GM23338 (cell line): ENCODE results near the gene JCHAIN. TPM values are rescaled to one million over a fixed set of nuclear protein-coding genes. Genes with fewer than 3 reads are reported as not detected.
A peak's percentile ranks its signal among the peaks of the same experiment; 100 is the strongest.

Experiments
- ATAC-seq: fragments of 200-7000 bp; cut with Tn5 transposase; 3 replicates; pipeline ENCODE4 v1.9.1; 2020
- DNase-seq: peaks from one replicate; pipeline ENCODE4 v3.0.0-alpha.2; 2015; ENCODE audit warnings: low spot score
- H2AFZ ChIP-seq: fragments of 200-600 bp; sonication (generic); 2 replicates; pipeline ENCODE4 v1.8.0; 2016; ENCODE audit warnings: antibody characterized with exemption, mild to moderate bottlenecking, moderate library complexity
- H3F3A ChIP-seq: fragments of 200-600 bp; sonication (generic); replicated peaks from 2 replicates; pipeline ENCODE4 v1.8.0; 2017; ENCODE audit warnings: antibody characterized with exemption, mixed run types, low read depth
- H3K27ac ChIP-seq: fragments of 200-600 bp; sonication (generic); 2 replicates; pipeline ENCODE4 v1.6.1; 2016; ENCODE audit warnings: low read depth
- H3K27me3 ChIP-seq: fragments of 200-600 bp; sonication (generic); 2 replicates; pipeline ENCODE4 v1.8.0; 2016; ENCODE audit warnings: mild to moderate bottlenecking, mixed run types, moderate library complexity; ENCODE audit not compliant: insufficient read depth
- H3K36me3 ChIP-seq: fragments of 200-600 bp; sonication (generic); 2 replicates; pipeline ENCODE4 v1.8.0; 2016; ENCODE audit warnings: mild to moderate bottlenecking; ENCODE audit not compliant: insufficient read depth
- H3K4me1 ChIP-seq: fragments of 200-600 bp; sonication (generic); 2 replicates; pipeline ENCODE4 v1.8.0; 2016; ENCODE audit warnings: mild to moderate bottlenecking, moderate library complexity; ENCODE audit not compliant: insufficient read depth
- H3K4me2 ChIP-seq: fragments of 200-600 bp; sonication (generic); 2 replicates; pipeline ENCODE4 v1.7.1; 2017; ENCODE audit warnings: mixed run types
- H3K4me3 ChIP-seq: fragments of 200-600 bp; sonication (generic); 2 replicates; pipeline ENCODE4 v1.6.1; 2016; ENCODE audit warnings: mixed run types
- H3K79me2 ChIP-seq: fragments of 200-600 bp; sonication (generic); replicated peaks from 2 replicates; pipeline ENCODE4 v1.8.0; 2017; ENCODE audit warnings: mild to moderate bottlenecking; ENCODE audit not compliant: insufficient read depth
- H3K9me2 ChIP-seq: fragments of 200-600 bp; sonication (generic); 2 replicates; pipeline ENCODE4 v1.8.0; 2017; ENCODE audit not compliant: insufficient read depth
- H4K20me1 ChIP-seq: fragments of 200-600 bp; sonication (generic); replicated peaks from 2 replicates; pipeline ENCODE4 v1.8.0; 2017; ENCODE audit warnings: mild to moderate bottlenecking; ENCODE audit not compliant: insufficient read depth
- H3K27ac Mint-ChIP-seq: 2 replicates; pipeline ENCODE4 v1.8.0; 2020; ENCODE audit warnings: inconsistent platforms, mild to moderate bottlenecking, moderate library complexity, mixed read lengths
- H3K27me3 Mint-ChIP-seq: 3 replicates; pipeline ENCODE4 v1.8.0; 2022; ENCODE audit warnings: low read depth, mild to moderate bottlenecking, moderate library complexity, mixed read lengths, inconsistent platforms; ENCODE audit not compliant: insufficient read depth, poor library complexity
- H3K36me3 Mint-ChIP-seq: 3 replicates; pipeline ENCODE4 v1.8.0; 2021; ENCODE audit warnings: low read depth, mild to moderate bottlenecking, inconsistent platforms, moderate library complexity, mixed read lengths
- H3K4me1 Mint-ChIP-seq: 3 replicates; pipeline ENCODE4 v1.8.0; 2020; ENCODE audit warnings: mild to moderate bottlenecking, inconsistent platforms, mixed read lengths
- H3K4me3 Mint-ChIP-seq: 3 replicates; pipeline ENCODE4 v1.8.0; 2021; ENCODE audit warnings: moderate library complexity, mild to moderate bottlenecking, inconsistent platforms, mixed read lengths
- H3K9me3 Mint-ChIP-seq: 3 replicates; pipeline ENCODE4 v1.8.0; 2020; ENCODE audit warnings: moderate library complexity, mild to moderate bottlenecking, inconsistent platforms, mixed read lengths
- CREB1 ChIP-seq: fragments of 250-450 bp; sonication (Bioruptor Pico); IDR thresholded peaks from 2 replicates; pipeline ENCODE4 v1.5.0; 2020; ENCODE audit warnings: low read depth, mild to moderate bottlenecking, moderate library complexity
- EZH2 ChIP-seq: fragments of 200-600 bp; sonication (generic); IDR thresholded peaks from one replicate; pipeline ENCODE4 v1.8.0; 2017; ENCODE audit warnings: antibody characterized with exemption, mild to moderate bottlenecking, low read depth; ENCODE audit not compliant: unreplicated experiment
- EZH2phosphoT487 ChIP-seq: fragments of 200-600 bp; sonication (generic); IDR thresholded peaks from one replicate; pipeline ENCODE4 v1.8.1; 2018; ENCODE audit warnings: antibody characterized with exemption; ENCODE audit not compliant: unreplicated experiment
- JUNB ChIP-seq: IDR thresholded peaks from one replicate; pipeline ENCODE4 v1.6.1; 2016; ENCODE audit warnings: antibody characterized with exemption; ENCODE audit not compliant: unreplicated experiment
- NANOG ChIP-seq: IDR thresholded peaks from 2 replicates; pipeline ENCODE4 v1.6.1; 2016; ENCODE audit warnings: antibody characterized with exemption, borderline replicate concordance
- POLR2AphosphoS5 ChIP-seq: IDR thresholded peaks from 2 replicates; pipeline ENCODE4 v1.6.1; 2016; ENCODE audit warnings: antibody characterized with exemption, low read depth
- STAT1 ChIP-seq: IDR thresholded peaks from one replicate; pipeline ENCODE4 v1.6.1; 2016; ENCODE audit warnings: antibody characterized with exemption; ENCODE audit not compliant: unreplicated experiment
- ZNF114 ChIP-seq: fragments of 250-450 bp; sonication (Bioruptor Pico); IDR thresholded peaks from 2 replicates; pipeline ENCODE4 v1.5.0; 2020; ENCODE audit warnings: mild to moderate bottlenecking, moderate library complexity
- ZNF331 ChIP-seq: fragments of 250-450 bp; sonication (Bioruptor Pico); IDR thresholded peaks from 2 replicates; pipeline ENCODE4 v1.5.0; 2020; ENCODE audit warnings: low read depth, mild to moderate bottlenecking, moderate library complexity
- polyA plus RNA-seq: library from polyadenylated mRNA; unstranded; fragments of >200 nt; fragmentation: Nextera tagmentation; extraction: Ambion mirVana; gene quantifications from 2 replicates; pipeline ENCODE4 v1.2.1, GENCODE V29; 2016
- total RNA-seq: library from RNA; depleted of rRNA; stranded (reverse); fragments of >200 nt; shearing (Covaris generic); gene quantifications from 2 replicates; pipeline ENCODE4 v1.2.3, GENCODE V29; 2014
- TF ChIP-seq, protein P1 (sequence below): IDR thresholded peaks from one replicate; pipeline ENCODE4 v1.6.1; 2018; ENCODE audit warnings: antibody characterized with exemption; ENCODE audit not compliant: unreplicated experiment
- TF ChIP-seq, protein P2 (sequence below): IDR thresholded peaks from 2 replicates; pipeline ENCODE4 v1.6.1; 2016; ENCODE audit warnings: antibody characterized with exemption
- TF ChIP-seq, protein P3 (sequence below): fragments of 250-450 bp; sonication (Bioruptor Pico); IDR thresholded peaks from 2 replicates; pipeline ENCODE4 v1.5.0; 2020; ENCODE audit warnings: mild to moderate bottlenecking, moderate library complexity
- TF ChIP-seq, protein P4 (sequence below), 2 experiments: fragments of 200-600 bp in 1 of 2; sonication (generic) in 1 of 2; conservative IDR thresholded peaks; 2 replicates each; pipeline versions ENCODE4 v1.5.1 to v1.6.1; 2016 to 2017; ENCODE audit warnings: antibody characterized with exemption in 2 of 2, low read depth in 2 of 2, mild to moderate bottlenecking in 2 of 2, moderate library complexity in 1 of 2

Gene JCHAIN
- total and polyA plus RNA-seq, 2 experiments from 2014 or later = 0.23 TPM; not detected in 1

DNA sequence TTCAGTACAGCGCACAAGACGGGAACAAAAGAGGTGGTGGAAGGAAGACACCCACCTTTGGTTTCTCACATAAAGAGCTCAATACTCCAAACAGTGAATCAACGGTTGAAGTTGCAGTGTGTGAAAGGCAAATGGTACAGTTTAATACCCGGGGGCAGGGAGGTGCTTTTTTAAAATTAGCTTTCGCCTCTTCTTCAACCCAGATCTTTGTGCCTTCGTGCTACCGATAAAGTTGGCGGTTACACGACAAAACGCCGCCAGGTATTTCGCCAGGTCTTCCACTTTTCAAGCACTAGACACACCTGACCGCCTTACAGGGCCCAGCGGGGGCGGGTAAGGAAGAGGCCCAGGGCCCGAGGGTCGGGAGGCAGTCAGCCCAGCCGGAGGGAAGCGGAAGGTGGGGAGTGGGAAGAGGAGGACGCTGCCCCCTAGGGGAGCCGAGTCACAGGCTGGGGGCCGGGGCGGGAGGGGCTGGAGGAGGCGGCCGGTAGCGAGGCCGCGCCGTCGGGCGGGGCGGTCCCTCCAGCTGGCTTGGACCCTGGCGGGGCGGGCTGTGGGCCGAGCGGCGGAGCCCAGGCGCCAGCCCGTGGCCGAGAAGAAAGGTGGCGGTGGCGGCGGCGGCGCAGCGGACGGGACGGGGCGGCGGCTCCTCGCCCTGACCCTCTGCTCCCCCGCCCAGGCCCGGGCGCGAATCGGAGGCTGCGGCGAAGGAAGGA lies 38.1 kb upstream of the JCHAIN start:
- peaks cover 32% of the 10 kb centered on the region for H3K79me2 ChIP-seq
- peak overlapping the region; percentile 78 for H3K4me2 ChIP-seq
- Mint-ChIP-seq H3K36me3 (no peaks in the 10 kb centered on the region; the same call in 2 of the 3 replicates), H3K4me1 (peaks cover 13% of the 10 kb centered on the region), H3K27me3 (peaks cover 6% of the 10 kb centered on the region), H3K4me3 (peak overlapping the region; percentile 87), H3K9me3 (no peaks in the 10 kb centered on the region; the same call in 2 of the 3 replicates), H3K27ac (peak overlapping the region; percentile 50)
- DNase-seq = peak; percentile 94
- TF ChIP-seq ZNF331 (CRISPR knock-in tag) = no peak
- TF ChIP-seq ZNF114 (CRISPR knock-in tag) = no peak
- no peak for TF ChIP-seq NANOG
- TF ChIP-seq EZH2 = no peak
- TF ChIP-seq EZH2phosphoT487 = no peak
- TF ChIP-seq, protein P1, sequence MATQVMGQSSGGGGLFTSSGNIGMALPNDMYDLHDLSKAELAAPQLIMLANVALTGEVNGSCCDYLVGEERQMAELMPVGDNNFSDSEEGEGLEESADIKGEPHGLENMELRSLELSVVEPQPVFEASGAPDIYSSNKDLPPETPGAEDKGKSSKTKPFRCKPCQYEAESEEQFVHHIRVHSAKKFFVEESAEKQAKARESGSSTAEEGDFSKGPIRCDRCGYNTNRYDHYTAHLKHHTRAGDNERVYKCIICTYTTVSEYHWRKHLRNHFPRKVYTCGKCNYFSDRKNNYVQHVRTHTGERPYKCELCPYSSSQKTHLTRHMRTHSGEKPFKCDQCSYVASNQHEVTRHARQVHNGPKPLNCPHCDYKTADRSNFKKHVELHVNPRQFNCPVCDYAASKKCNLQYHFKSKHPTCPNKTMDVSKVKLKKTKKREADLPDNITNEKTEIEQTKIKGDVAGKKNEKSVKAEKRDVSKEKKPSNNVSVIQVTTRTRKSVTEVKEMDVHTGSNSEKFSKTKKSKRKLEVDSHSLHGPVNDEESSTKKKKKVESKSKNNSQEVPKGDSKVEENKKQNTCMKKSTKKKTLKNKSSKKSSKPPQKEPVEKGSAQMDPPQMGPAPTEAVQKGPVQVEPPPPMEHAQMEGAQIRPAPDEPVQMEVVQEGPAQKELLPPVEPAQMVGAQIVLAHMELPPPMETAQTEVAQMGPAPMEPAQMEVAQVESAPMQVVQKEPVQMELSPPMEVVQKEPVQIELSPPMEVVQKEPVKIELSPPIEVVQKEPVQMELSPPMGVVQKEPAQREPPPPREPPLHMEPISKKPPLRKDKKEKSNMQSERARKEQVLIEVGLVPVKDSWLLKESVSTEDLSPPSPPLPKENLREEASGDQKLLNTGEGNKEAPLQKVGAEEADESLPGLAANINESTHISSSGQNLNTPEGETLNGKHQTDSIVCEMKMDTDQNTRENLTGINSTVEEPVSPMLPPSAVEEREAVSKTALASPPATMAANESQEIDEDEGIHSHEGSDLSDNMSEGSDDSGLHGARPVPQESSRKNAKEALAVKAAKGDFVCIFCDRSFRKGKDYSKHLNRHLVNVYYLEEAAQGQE = no peak
- TF ChIP-seq JUNB = no peak
- no peak for TF ChIP-seq CREB1 (CRISPR knock-in tag)
- peak; percentile 68; the same call in 1 of the 2 replicates for TF ChIP-seq POLR2AphosphoS5
- TF ChIP-seq, protein P2, sequence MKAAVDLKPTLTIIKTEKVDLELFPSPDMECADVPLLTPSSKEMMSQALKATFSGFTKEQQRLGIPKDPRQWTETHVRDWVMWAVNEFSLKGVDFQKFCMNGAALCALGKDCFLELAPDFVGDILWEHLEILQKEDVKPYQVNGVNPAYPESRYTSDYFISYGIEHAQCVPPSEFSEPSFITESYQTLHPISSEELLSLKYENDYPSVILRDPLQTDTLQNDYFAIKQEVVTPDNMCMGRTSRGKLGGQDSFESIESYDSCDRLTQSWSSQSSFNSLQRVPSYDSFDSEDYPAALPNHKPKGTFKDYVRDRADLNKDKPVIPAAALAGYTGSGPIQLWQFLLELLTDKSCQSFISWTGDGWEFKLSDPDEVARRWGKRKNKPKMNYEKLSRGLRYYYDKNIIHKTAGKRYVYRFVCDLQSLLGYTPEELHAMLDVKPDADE = no peak
- TF ChIP-seq, protein P3, sequence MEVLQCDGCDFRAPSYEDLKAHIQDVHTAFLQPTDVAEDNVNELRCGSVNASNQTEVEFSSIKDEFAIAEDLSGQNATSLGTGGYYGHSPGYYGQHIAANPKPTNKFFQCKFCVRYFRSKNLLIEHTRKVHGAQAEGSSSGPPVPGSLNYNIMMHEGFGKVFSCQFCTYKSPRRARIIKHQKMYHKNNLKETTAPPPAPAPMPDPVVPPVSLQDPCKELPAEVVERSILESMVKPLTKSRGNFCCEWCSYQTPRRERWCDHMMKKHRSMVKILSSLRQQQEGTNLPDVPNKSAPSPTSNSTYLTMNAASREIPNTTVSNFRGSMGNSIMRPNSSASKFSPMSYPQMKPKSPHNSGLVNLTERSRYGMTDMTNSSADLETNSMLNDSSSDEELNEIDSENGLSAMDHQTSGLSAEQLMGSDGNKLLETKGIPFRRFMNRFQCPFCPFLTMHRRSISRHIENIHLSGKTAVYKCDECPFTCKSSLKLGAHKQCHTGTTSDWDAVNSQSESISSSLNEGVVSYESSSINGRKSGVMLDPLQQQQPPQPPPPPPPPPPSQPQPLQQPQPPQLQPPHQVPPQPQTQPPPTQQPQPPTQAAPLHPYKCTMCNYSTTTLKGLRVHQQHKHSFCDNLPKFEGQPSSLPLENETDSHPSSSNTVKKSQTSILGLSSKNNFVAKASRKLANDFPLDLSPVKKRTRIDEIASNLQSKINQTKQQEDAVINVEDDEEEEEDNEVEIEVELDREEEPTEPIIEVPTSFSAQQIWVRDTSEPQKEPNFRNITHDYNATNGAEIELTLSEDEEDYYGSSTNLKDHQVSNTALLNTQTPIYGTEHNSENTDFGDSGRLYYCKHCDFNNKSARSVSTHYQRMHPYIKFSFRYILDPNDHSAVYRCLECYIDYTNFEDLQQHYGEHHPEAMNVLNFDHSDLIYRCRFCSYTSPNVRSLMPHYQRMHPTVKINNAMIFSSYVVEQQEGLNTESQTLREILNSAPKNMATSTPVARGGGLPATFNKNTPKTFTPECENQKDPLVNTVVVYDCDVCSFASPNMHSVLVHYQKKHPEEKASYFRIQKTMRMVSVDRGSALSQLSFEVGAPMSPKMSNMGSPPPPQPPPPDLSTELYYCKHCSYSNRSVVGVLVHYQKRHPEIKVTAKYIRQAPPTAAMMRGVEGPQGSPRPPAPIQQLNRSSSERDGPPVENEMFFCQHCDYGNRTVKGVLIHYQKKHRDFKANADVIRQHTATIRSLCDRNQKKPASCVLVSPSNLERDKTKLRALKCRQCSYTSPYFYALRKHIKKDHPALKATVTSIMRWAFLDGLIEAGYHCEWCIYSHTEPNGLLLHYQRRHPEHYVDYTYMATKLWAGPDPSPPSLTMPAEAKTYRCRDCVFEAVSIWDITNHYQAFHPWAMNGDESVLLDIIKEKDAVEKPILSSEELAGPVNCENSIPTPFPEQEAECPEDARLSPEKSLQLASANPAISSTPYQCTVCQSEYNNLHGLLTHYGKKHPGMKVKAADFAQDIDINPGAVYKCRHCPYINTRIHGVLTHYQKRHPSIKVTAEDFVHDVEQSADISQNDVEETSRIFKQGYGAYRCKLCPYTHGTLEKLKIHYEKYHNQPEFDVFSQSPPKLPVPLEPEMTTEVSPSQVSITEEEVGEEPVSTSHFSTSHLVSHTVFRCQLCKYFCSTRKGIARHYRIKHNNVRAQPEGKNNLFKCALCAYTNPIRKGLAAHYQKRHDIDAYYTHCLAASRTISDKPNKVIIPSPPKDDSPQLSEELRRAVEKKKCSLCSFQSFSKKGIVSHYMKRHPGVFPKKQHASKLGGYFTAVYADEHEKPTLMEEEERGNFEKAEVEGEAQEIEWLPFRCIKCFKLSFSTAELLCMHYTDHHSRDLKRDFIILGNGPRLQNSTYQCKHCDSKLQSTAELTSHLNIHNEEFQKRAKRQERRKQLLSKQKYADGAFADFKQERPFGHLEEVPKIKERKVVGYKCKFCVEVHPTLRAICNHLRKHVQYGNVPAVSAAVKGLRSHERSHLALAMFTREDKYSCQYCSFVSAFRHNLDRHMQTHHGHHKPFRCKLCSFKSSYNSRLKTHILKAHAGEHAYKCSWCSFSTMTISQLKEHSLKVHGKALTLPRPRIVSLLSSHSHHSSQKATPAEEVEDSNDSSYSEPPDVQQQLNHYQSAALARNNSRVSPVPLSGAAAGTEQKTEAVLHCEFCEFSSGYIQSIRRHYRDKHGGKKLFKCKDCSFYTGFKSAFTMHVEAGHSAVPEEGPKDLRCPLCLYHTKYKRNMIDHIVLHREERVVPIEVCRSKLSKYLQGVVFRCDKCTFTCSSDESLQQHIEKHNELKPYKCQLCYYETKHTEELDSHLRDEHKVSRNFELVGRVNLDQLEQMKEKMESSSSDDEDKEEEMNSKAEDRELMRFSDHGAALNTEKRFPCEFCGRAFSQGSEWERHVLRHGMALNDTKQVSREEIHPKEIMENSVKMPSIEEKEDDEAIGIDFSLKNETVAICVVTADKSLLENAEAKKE (CRISPR knock-in tag) = no peak
- TF ChIP-seq STAT1 = no peak
- TF ChIP-seq, protein P4, sequence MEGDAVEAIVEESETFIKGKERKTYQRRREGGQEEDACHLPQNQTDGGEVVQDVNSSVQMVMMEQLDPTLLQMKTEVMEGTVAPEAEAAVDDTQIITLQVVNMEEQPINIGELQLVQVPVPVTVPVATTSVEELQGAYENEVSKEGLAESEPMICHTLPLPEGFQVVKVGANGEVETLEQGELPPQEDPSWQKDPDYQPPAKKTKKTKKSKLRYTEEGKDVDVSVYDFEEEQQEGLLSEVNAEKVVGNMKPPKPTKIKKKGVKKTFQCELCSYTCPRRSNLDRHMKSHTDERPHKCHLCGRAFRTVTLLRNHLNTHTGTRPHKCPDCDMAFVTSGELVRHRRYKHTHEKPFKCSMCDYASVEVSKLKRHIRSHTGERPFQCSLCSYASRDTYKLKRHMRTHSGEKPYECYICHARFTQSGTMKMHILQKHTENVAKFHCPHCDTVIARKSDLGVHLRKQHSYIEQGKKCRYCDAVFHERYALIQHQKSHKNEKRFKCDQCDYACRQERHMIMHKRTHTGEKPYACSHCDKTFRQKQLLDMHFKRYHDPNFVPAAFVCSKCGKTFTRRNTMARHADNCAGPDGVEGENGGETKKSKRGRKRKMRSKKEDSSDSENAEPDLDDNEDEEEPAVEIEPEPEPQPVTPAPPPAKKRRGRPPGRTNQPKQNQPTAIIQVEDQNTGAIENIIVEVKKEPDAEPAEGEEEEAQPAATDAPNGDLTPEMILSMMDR (conservative IDR thresholded peaks at IDR 0.05; ENCODE audit: low read depth in 2 of 2) = peak; percentile 38 to 63
- H2AFZ ChIP-seq = peak overlapping the region; percentile 93
- ATAC-seq = peak; percentile 79
- peaks cover 10% of the 10 kb centered on the region; the same call in 1 of the 2 replicates for H3F3A ChIP-seq
- no peaks in the 10 kb centered on the region for H3K9me2 ChIP-seq
- H4K20me1 ChIP-seq = peaks cover 5% of the 10 kb centered on the region
- H3K4me3 ChIP-seq = peak overlapping the region; percentile 86
- H3K27me3 ChIP-seq = peaks cover 26% of the 10 kb centered on the region
- peaks cover 16% of the 10 kb centered on the region; the same call in 1 of the 2 replicates for H3K4me1 ChIP-seq
- no peaks in the 10 kb centered on the region for H3K36me3 ChIP-seq
- H3K27ac ChIP-seq = peak overlapping the region; percentile 90
